Stimulated activated CD4-positive, alpha-beta T cell treated with anti-CD3 and anti-CD28 coated beads, Interleukin-4, amount 100 ng/mL, for 24 hours (primary cell): ENCODE results near the gene ATXN1.

Source experiments
- DNase-seq: peaks from one replicate; pipeline ENCODE4 v3.0.0-alpha.2; 2020

ATXN1 gene

GRCh38 chr6:16696496-16696895, 64.8 kb downstream of the ATXN1 start:
- no peak for DNase-seq

DNA sequence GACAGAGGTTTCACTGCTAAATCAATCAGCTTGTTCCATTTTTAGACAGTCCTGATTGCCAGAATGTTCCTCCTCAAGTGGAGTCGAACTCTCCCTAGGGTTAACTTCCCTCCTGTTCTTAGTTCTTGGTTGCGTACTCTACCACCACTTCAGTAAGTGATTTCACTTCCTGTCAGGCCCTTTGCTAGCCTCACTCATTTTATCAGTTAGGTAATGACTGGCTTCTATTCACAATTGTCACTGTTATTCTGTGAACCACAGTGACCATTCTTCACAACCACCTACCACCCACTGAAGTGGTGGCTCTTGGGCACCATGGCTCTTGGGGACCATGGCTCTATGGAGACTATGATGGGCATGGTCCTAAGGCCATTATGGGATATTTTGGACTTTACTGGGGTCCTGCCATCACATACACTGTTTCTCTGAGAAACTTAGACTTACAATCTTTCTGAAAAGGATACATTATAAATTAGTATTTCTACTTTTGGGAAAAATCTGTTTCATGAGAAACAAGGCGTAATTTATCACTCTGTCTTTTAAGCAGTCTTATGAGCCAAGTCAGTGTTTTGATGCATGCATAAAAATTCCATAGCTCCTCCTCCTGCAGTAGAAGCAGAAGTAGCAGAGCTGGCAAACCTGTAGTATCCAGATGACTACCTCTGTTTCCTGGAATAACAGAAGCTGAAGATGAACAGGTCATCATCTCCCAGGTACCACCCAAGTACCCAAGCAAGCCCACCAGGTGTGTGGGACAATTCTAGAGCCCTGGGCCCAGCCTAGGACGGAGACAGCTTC, 66.3 kb downstream of the ATXN1 start:
- DNase-seq, result peak; percentile 36

DNA sequence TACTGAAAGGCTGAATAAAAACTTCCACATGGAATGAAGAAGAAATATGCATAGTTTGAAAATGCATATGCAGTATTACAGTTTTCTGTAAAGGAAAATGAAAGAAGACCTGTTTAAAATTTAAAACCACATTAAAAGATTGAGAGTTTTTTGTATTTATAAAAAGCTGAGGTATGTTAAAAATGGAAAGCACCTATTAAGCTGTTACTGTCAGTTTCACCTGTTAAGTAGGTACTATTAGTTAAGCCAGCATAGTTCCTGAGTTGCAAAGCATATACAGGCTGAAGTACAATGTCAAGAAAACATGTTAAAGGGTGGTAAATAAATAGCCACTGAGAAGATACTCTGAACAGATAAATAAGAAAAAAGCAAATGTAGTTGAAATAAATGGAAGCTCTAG, 69.9 kb downstream of the ATXN1 start:
- no peak for DNase-seq

DNA sequence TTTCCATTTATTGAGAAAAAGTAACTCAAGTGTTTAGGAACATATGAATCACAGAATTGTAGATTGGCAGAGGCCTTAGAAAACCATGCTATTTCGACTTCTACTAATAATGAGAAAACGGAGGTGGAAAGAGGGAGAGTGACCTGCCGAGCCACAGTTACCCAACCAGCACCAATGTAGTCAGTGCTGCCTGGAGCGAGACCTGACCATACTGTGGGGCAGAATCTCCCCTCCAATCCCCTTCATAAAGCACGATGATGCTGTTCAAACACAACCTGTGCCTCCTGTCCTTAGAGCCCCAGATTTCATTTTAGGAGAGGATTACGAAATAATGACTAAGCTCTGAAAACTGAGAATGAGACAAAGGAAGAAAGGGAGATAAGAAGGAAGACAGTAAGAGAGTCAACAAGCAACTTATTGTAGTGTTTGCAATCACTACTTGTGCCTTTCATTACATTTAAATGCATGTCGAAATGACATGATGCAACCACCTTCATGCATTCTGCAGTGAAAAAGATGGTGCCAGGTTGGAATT, 70.6 kb downstream of the ATXN1 start:
- DNase-seq, result peak; percentile 67

- DNase-seq, result peak; percentile 22
Observed at GRCh38 chr6:16689788-16690607, 71.3 kb downstream of the ATXN1 start.

DNA sequence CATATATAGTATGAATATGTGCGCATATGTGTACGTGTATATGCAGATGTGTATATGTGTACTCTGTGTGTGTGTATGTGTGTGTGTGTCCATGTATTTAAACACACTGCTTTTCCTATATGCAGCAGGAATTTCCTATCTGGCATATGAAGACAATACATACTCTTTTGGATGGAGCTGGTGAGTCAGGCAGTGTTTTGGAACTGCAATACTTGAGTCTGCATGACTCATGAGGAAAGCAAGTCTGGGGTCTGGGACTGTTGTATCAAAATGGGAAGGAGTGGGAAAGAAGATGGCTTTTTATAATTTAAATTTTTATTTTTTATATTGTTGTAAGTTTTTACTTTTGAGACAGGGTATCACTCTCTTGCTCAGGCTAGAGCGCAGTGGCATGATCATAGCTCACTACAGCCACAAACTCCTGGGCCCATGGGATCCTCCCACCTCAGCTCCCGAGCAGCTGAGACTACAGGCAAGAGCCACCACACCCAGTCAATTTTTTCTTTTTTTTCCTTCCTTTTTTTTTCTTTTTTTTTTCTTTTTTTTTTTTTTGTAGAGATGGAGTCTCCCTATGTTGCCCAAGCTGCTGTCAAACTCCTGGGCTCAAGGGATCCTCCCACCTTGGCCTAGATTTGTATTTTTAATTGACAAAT, 72.2 kb downstream of the ATXN1 start:
- DNase-seq, result no peak

GRCh38 chr6:16688436-16688835, 72.8 kb downstream of the ATXN1 start:
- no peak for DNase-seq

DNA sequence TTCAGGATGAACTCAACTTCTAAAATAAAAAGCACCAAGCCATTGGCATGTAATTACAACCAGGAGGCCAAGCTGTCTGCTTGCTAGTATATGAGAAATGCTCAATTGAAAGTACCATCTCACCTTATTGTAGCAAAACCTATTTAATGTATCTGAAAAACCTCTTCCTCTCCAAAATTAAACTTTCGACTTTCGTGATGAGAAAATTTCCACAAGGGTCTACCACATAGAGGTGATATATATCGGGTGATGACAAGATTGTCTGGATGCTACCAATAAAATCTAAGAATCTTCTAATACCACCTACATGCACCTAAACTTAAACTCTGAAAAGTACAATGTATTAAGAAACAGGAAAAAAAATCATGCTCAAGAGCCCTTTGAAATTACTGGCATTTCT, 74.2 kb downstream of the ATXN1 start:
- DNase-seq, result no peak

- DNase-seq, result peak; percentile 98
Observed at GRCh38 chr6:16684896-16685554, 76.2 kb downstream of the ATXN1 start.

DNA sequence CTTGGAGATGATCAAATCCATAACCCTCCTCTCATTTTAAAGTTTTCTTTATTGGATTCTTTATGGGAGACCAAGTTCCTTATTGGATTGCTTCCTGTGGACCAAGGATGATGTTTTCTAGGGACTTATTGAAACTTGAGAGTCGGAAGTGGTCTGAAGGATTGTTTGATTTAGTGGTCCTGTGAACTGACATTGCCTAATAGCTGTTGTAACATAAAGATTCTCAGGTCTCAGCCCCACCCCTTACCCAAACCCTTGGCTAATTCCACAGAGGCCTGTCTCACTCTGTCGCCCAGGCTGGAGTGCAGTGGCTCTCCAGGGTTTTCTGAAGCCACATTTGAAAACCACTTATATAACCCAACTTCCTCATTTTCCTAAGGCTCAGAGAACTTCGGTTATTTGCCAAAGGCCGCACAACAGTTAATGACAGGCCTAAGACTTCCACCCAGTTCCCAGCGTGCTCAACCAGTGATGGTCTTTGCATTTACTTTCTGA, 77.0 kb downstream of the ATXN1 start:
- no peak for DNase-seq

- DNase-seq, result peak; percentile 27
Observed at GRCh38 chr6:16683641-16684194, 77.5 kb downstream of the ATXN1 start.

DNA sequence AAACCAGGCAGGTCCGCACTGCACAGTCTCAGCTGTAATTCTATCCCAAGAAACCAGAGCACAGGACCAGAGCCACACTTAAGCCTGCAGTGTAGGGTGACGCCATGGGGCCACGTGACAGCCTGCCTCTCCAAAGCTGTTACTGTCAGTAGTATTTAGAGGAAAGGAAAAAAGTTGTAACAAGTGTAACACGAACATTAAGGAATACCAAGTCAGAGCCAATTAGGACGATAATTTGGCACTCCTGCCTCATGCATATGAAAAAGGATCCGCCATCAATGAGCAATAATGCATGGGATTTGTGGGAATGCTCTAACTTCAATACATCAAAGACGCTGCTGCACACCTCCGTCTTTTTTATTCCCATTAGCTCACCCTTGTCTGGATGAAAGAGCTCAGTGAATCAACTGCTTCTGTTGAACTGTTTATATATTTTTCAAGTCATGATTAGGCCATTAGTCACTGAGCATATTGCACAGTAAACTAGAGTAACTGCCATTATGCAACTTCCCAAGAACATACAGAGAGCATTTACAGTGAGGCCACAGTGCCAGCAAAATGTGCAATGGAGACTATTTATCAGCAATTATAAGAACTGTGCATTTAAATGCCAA, 79.9 kb downstream of the ATXN1 start:
- DNase-seq, result no peak

GRCh38 chr6:16679050-16679449, 82.2 kb downstream of the ATXN1 start:
- no peak for DNase-seq

DNA sequence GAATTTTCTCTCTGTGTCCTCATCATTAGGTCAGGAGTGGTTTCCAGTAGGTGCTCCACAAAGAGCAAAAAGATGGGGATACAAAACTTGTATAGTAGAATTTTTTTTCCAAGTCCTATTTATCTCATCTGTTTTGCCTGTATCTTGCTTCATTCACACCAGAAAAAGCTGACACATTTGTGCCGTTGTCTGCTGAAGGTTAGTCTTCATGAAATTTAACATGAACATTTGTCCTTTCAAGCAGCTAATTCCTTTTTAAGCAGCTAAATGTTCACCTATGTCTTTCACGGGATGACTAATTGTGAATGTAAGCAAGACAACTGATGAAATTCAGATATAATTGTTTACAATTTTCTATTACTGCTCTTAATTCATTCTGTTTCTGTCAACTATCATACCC, 83.8 kb downstream of the ATXN1 start:
- DNase-seq, result no peak

DNA sequence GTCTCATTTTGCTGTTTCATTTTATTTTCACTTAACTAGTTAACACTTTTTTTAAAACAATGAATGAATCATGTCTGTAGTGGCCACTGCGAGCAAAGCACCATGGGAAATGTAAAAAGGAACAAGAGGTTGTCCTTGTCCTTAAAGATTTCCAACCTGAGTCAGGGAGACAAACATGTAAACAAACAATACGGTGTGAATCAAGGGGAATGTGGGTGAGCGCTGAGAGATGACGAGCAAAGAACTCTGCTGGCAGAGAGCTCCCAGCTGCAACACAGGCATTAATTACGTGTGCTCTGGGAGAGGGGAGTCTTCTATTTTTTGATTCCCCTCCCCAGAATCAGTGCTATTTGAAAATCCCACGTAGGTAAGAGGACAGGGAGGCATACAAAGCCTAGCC, 84.3 kb downstream of the ATXN1 start:
- no peak for DNase-seq

- no peak for DNase-seq
Observed at GRCh38 chr6:16676376-16676775, 84.9 kb downstream of the ATXN1 start.

DNA sequence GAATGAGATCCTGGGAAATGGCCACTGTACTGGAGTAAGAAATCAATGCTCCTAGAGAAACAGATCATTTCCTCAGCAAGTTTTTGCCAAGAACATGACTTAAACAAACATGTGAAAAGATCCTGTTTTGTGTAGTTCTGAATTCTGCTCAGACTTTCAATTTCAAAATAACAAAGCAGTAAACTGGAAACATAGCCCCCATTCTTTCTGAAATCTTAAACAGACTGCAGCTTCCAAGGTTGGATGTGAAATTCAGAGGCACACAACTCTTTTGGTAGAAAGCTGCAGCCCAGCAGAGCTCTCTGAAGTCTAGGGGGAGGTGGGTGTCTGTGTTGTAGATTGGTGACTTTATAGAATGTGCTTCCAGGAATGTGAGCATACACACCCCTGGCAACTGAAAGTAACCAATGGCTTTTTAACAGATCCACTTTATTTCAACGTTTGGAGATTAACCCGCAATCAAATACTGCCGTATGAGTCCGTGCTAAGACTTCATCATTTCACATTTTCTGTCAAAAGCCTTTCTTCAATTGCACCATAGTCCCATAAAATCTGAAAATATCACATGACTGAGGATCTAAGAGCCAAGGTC, 86.4 kb downstream of the ATXN1 start:
- DNase-seq, result no peak

DNA sequence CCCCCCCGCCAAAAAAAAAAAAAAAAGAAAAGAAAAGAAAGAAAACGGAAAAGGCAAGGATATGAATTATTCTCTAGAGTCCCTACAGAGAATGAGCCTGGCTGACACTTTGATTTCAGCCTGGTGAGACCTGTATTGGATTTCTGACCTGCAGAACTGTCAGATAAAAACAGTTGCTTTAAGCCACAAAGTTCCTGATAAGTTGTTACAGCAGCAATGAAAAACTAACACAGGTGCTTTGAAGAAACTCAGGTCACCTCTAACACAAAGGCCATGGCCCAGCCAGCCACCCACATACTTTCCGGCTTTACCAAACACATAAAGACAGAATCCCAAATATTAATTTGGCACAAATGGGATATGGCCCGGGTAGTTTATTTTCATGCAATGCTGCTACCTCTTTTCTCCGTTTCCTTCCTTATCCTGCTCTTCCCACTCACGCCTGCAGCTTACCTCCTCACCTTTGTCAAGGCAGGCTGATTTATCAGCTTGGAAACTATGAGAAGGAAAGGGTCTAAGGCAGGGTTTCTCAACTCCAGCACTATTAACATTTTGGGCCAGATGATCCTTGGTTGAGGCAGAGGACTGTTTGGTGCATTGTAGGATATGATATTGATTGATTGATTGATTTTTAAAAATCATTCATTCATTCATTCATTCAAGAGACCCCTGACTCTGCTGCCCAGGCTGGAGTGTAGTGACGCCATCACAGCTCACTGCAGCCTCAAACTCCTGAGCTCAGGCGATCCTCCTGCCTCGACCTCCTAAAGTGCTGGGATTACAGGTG, 88.1 kb downstream of the ATXN1 start:
- no peak for DNase-seq

- no peak for DNase-seq
Observed at GRCh38 chr6:16671302-16672289, 89.7 kb downstream of the ATXN1 start.
